Lower leg skin (tissue), 3 donors: ENCODE measurements around the gene C1orf87.

Source experiments
- POLR2A ChIP-seq, 2 donors: fragments of 450-650 bp; IDR thresholded peaks; one replicate each; pipeline ENCODE4 v1.6.1; 2016 to 2017; ENCODE audit warnings: antibody characterized with exemption in 2 of 2, mild to moderate bottlenecking in 1 of 2, moderate library complexity in 1 of 2
- TF ChIP-seq, protein P1 (sequence below), 3 donors: fragments of 450-650 bp; IDR thresholded peaks; one replicate each; pipeline ENCODE4 v1.5.1; 2016; ENCODE audit warnings: antibody characterized with exemption in 3 of 3, mild to moderate bottlenecking in 3 of 3, moderate library complexity in 2 of 3

GRCh38 chr1:59977075-59977410 is 96.5 kb downstream of the C1orf87 start:
- TF ChIP-seq, protein P1, sequence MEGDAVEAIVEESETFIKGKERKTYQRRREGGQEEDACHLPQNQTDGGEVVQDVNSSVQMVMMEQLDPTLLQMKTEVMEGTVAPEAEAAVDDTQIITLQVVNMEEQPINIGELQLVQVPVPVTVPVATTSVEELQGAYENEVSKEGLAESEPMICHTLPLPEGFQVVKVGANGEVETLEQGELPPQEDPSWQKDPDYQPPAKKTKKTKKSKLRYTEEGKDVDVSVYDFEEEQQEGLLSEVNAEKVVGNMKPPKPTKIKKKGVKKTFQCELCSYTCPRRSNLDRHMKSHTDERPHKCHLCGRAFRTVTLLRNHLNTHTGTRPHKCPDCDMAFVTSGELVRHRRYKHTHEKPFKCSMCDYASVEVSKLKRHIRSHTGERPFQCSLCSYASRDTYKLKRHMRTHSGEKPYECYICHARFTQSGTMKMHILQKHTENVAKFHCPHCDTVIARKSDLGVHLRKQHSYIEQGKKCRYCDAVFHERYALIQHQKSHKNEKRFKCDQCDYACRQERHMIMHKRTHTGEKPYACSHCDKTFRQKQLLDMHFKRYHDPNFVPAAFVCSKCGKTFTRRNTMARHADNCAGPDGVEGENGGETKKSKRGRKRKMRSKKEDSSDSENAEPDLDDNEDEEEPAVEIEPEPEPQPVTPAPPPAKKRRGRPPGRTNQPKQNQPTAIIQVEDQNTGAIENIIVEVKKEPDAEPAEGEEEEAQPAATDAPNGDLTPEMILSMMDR (IDR thresholded peaks at IDR 0.05), result no peak
- no peak for TF ChIP-seq POLR2A (IDR thresholded peaks at IDR 0.05)
